Astrocyte of the spinal cord (primary cell): ENCODE data around the gene KIF22.
"Not testable (repeated sequence)": the region's sequence is repeated elsewhere in the genome, so short reads cannot be mapped to it uniquely, and the experiment has no call there.

Source experiments
- DNase-seq: peaks from one replicate; pipeline ENCODE4 v3.0.0; 2011; ENCODE audit warnings: low read depth, low spot score
- H3K4me3 ChIP-seq: 2 replicates; pipeline ENCODE4 v1.5.1; 2011; ENCODE audit warnings: low read depth, mild to moderate bottlenecking, low read length, moderate library complexity
- CTCF ChIP-seq: IDR thresholded peaks from 2 replicates; pipeline ENCODE4 v1.5.1; 2012; ENCODE audit warnings: low read depth, mild to moderate bottlenecking, low read length, inconsistent platforms
- in situ Hi-C: cut with HindIII; loops from 2 replicates; pipeline ENCODE4 v1.10.0; 2017; ENCODE audit warnings: low sequenced_read_pairs

KIF22 gene

GRCh38 chr16:29830774-29831173 is 40.2 kb downstream of the KIF22 start:
- no peak overlapping the region for H3K4me3 ChIP-seq
- TF ChIP-seq CTCF = no peak
- in situ Hi-C loops = no loop called here
- no peak for DNase-seq

GRCh38 chr16:29831490-29831889 is 40.9 kb downstream of the KIF22 start:
- TF ChIP-seq CTCF = no peak
- DNase-seq = no peak
- no peak overlapping the region for H3K4me3 ChIP-seq
- in situ Hi-C loops = no loop called here

GRCh38 chr16:29833219-29833618 is 42.7 kb downstream of the KIF22 start:
- DNase-seq, H3K4me3 ChIP-seq, in situ Hi-C loops: not testable (repeated sequence)

- no peak for DNase-seq
- in situ Hi-C loops = no loop called here
- no peak for TF ChIP-seq CTCF
- no peak overlapping the region for H3K4me3 ChIP-seq
Observed at GRCh38 chr16:29834079-29834478, 43.5 kb downstream of the KIF22 start.

- TF ChIP-seq CTCF = no peak
- DNase-seq = no peak
- H3K4me3 ChIP-seq = no peak overlapping the region
- in situ Hi-C loops = no loop called here
Observed at GRCh38 chr16:29835926-29836325, 45.4 kb downstream of the KIF22 start.

GRCh38 chr16:29836623-29837022 is 46.1 kb downstream of the KIF22 start:
- no peak overlapping the region for H3K4me3 ChIP-seq
- no peak for DNase-seq
- no peak for TF ChIP-seq CTCF
- in situ Hi-C loops = no loop called here

GRCh38 chr16:29837841-29838240 is 47.3 kb downstream of the KIF22 start:
- in situ Hi-C loops = no loop called here
- no peak for TF ChIP-seq CTCF
- DNase-seq = no peak
- no peak overlapping the region for H3K4me3 ChIP-seq
